Stimulated activated CD8-positive, alpha-beta memory T cell treated with anti-CD3 and anti-CD28 coated beads, Interleukin-15, amount 100 ng/mL, for 4 hours (primary cell): ENCODE results near the gene VSIG10.

Experiments used
- DNase-seq, 2 donors: peaks; one replicate each; pipeline ENCODE4 v3.0.0-alpha.2; 2020; ENCODE audit warnings: low read depth in 2 of 2

The VSIG10 gene

DNA sequence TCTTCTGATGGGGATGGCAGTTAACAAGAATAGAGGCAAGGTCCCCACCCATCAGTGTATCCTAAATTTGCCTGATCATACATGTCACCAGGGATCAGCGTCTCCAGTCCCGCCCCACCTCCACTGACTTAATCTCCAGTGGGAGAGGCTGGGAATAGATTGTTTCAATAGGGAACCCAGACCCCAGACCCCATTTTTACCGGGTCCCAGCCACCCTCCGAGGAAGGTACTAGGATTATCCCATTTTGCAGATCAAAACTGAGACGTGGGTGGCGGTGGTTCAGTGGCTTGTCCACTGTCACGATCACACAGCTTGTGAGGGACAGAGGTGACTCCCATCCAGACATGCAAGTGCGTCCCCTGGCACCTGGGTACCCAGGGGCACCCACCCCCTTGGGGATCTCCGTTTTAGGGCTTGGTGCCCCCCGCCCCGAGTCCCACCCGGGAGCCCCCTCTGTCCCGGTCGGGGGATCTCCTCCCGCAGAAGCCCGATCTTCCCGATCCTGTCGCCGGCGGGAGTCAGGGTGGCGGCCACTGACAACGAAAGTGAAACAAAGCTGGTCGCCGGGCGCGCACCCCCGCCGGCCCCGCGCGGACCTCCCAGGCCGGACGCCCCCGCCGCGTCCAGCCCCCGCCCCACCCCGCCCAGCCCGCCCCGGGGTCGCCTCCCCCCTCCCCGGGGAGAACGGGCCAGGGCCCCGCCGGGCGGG is 43.4 kb downstream of the VSIG10 start:
- DNase-seq: no peak

DNA sequence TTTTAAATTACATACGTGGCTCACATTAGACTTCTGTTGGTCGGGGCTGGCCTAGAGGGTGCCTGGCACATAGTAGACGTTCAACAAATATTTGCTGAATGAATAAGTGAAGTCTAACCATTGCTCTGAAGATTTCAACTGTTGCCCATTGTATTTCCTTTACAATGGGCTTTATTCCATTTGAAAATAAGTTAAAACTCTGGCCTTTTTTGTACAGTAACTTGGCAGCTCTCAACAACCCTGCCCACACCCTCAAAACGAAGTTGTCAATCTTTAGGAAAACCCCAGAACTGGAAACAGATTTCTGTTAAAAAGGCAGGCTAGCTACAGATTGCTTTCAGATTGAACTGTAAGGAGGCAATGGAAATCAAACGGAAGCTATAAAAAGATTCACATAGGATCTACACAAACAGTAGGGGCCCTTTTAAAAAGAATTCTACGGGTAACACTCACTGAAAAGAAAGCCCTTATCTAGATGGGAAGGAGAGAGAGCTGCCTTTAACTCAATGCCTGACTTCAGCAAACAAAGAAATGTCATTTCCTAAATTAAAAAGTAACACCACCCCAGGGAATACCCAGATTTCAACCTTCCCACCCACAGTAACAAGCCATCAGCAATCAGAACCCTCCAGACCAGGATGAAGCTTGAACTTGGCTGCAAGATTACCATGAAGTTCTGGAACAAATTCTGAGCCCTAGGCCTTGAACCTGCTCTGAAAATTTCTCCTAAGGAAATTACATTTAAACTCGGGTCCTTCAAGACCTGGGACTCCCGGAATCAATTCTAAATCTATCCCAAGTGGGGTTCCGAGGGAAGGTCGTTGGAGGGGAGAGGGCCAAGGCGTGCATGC is 44.2 kb downstream of the VSIG10 start:
- DNase-seq: no peak

DNA sequence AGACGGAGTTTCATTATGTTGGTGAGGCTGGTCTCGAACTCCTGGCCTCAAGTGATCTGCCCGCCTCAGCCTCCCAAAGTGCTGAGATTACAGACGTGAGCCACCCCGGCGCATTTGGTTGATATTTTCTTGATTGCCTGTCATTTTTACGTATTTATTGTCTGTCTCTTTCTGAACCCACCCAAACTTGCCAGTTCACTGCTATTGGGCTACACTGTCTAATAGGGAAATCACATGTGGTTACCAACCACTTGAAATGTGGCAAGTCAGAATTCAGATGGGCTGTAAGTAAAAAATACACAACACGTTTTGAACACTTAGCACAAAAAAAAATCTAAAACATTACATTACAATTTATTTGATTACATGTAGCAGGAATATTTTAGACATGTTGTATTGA is 44.9 kb downstream of the VSIG10 start:
- no peak for DNase-seq

DNA sequence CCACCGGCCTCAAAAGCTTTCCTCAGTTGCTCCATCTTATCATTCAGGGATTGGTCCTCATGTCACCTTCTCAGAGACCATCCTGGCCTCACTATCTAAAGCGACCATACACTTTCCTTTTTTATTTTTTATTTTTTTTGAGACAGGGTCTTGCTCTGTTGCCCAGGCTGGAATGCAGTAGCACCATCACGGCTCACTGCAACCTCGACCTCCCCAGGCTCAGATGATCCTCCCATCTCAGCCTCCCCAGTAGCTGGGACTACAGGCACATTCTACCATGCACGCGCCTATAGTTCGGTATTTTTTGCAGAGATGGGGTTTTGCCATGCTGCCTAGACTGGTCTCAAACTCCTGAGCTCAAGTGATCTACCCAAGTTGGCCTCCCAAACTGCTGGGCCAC is 45.6 kb downstream of the VSIG10 start:
- no peak for DNase-seq

DNA sequence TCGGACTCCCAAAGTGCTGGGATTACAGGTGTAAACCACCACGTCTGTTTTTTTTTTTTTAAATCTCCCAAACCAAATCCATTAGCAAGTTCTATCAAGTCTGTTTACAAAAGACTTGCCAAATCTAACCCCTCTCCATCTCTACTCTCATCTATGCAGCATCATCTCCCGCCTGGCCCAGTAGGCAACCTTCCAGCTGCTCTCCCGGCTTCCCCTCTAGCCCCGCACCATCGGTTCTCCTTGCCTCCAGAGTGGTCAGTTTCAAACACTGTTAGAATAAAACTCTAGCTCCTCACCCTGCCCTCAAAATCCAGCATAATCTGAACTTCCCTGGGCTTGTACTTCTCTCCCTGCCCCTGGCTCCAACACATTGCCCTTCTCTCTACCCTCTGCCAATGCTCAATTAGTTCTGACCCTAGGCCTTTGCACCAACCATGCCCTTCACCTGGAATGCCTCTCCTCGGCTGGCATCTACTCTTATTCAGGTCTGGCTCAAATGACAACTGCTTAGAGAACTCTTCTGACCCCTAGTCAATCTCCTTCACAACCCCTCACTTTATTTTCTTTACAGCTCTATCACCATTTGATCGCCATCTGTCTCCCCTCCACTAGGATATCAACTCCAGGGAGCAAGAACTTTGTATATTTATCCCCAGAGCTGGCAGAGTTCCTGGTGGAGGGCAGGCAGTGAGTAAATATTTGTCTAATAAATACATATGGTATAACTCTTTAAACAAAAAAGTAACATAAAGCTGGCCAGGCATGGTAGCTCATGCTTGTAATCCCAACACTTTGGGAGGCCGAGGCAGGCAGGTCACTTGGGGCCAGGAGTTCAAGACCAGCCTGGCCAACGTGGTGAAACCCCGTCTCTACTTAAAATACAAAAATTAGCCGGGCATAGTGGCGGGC is 47.7 kb downstream of the VSIG10 start:
- no peak for DNase-seq

DNA sequence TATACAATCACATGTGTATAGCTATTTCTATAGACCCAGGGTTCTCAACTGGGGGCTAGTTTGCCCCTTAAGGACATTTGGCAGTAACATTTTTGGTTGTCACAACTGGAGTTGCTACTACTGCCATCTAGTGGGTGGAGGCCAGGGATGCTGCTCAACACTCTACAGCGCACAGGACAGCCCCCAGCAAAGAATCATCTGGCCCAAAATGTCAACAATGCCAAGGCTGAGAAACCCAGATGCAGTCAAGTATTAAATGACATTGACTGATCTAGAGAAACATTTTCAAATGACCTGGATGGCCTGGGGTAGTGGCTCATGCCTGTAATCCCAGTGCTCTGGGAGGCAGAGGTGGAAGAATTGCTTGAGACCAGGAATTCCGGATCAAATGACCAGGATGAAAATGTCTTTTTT is 48.7 kb downstream of the VSIG10 start:
- peak; percentile 21 to 46 for DNase-seq

DNA sequence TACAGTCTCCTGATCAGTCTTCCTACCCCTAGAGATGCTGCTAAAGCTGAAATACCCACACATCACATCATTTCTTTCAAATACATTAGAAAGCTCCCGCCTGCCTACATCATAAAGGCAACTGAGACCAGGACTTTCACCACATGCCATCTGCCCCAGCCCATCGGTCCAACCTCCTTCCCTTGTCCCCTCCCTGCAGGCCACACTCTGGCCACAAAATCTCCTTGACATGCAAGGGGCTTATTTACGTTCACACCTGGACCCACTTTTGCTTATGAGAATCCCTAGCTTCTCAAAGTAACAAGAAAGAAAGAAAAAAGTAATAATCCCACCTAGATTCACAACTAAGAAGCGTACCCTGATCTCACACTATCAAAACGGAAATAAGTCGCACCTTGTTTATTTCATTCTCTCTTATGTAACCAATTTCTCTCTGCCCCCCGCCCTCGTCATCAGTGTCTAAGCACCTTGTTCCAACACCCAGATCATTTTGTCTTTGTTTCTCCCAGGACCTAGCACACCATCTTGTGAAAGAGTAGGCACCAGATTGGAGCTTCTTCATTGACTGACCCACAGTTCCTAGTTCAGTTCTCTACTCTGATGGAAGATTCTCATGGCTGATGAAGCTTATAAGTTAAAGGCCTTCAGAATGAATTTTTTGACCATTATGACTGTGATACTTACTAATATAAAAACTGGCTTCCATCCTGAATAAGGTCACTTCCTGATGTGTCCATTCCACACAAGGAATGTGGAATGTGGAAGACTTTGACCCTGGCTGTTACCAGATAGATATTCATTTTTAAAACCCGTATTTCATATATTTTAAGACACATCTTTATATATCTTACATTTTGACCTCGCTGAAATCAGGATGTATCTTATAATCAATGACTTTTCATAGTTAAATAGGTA is 50.5 kb downstream of the VSIG10 start:
- DNase-seq: no peak

DNA sequence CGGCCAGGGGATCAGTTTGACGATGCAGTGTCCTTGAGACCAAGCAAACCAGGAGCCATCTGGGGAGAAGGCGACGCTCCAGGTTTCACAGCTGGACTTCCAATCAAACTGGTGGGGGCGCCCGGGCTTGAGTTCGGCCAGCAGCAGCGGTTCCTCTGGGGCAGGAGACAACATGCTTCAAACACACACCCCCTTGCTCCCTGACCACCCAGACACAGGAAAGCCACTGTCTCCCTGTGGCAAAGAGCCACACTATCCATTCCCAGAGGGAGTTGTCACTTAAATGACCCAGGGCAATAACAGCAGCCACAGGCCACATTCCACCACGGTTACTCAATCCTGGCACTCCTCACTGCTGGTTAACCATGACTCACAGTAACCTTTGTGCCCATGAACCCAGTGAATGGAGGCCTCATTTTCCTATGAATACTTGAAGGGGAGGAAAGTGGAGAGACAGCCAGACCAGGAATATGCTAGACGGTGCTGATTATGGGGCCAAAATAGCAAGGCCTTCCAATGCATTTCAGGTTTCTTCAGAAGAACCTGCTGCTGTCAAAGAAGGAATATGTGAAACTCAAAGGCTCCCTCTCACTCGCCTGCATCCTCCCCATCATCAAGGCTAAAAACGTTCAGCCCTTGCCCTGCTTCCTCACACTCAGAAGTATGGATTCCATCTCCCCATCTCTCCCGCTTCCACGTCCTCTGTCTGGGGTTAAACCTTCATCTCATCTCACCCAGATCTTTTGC is 51.3 kb downstream of the VSIG10 start:
- DNase-seq: no peak

DNA sequence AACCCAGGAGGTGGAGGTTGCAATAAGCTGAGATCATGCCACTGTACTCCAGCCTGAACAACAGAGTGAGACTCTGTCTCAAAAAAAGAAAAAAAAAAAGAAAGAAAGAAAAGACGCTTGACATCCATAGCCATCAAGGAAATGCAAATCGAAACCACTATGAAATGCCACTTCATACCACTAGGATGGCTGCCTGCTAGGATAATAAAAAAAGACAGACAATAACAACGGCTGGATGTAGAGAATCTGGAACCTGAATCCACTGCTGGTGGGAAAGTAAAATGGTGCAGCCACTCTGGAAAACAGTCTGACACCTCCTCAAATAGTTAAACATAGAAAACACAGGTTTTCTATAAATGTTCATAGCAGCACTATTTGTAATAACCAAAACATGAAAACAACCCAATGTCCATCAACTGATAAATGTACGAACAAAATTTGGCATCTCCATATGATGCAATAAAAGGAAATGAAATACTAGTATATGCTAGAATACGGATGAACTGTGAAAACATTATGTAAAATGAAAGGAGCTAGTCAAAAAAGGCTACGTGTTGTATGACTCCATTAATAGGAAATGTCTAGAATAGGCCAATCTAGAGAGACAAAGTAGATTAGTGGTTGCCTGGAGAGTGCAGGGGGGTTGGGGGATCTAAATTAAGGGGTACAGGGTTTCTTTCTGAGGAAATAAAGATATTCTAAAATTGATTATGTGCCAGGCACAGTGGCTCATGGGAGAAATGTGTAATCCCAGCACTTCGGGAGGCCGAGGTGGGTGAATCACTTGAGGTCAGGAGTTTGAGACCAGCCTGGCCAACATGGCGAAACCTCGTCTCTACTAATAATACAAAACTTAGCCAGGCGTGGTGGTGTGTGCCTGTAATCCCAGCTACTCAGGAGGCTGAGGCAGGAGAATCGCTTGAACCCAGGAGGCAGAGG is 52.6 kb downstream of the VSIG10 start:
- no peak for DNase-seq

DNA sequence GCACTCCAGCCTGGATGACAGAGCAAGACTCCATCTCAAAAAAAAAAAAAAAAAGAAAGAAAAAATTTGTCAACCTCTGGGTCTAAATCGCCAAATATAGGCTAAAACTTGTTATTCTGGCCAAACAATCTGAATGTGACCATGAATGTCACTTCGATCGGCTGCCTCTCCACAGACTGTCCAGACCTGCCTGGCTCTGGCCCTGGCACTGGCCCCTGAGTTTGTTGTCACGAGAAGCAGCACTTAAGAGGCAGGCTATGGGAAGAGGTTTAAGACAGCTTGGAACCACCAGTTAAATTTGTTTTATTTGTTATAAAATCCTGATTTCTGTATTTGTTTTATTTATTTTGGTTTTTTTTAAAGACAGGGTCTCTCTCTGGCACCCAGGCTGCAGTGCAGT is 57.4 kb downstream of the VSIG10 start:
- no peak for DNase-seq

DNA sequence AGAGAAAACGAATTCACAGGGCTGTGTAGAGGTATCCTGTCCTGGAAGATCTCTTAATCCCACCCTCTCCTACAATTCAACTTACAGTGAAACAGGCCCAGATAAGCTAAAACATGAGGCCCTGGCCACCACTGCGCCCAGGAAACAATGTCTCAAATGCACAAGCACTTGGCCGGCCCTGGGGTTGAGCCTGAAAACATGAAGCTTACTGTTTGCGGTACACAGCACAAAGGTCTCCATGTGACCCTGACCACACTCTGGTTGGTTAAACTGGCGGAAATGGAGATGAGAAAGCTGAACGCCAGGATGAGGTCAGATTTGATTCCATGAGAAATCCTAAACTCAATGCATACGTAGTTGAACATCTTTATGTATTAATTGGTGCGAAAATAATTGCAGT is 59.2 kb downstream of the VSIG10 start:
- no peak for DNase-seq

DNA sequence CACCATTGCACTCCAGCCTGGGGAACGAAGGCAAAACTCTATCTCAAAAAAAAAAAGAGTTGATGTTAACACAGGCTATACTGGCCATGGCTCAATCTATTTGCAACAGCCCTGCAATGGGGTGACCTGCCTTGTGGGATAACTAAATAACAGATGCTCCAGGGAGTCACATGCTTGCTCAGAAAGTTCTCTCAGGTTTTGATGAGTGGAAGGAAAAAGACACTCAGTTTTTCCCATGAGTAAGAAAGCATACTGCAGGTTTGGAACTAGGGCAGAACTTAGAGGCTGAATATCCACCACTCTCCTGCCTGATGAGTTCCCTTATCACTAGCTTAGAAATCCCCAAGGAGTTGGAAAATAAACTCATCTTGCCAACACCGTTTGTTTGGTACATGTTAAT is 59.7 kb downstream of the VSIG10 start:
- no peak for DNase-seq

DNA sequence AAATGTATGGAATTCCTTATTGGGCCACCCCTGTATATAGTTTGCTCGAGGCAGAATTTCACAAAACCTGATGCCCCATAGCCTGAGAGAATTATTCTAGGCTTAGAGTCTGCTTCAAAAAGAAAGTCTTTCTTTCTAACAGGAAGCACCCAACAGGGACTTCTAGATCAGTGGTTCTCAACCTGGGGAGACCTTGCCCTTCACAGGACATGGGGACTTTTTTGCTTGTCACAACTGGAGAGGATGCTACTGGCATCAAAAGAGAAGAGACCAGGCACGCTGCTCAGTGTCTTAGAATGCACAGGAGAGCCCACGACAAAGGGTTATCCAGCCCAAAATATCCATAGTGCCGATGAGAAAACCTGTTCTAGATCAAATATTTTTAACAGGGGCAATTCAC is 61.7 kb downstream of the VSIG10 start:
- DNase-seq: no peak

DNA sequence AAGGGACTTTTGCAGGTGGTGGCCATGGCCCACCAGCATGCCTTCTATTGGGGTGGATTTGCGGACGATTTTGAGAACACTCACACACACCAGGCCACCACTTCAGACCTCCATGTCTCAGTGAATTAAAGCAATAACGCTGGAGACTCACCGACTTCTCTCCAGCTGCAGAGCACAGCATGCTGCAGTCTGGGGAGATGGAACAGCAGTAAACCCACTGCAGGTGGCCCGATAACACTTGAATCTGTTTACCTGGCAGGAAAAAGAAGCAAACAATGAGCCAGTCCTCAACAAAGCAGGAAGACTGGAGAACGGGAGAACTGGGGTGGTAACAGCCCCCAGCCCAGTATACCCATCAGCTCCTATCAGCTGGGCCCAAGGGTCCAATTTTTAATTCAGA is 65.7 kb downstream of the VSIG10 start:
- DNase-seq: no peak

DNA sequence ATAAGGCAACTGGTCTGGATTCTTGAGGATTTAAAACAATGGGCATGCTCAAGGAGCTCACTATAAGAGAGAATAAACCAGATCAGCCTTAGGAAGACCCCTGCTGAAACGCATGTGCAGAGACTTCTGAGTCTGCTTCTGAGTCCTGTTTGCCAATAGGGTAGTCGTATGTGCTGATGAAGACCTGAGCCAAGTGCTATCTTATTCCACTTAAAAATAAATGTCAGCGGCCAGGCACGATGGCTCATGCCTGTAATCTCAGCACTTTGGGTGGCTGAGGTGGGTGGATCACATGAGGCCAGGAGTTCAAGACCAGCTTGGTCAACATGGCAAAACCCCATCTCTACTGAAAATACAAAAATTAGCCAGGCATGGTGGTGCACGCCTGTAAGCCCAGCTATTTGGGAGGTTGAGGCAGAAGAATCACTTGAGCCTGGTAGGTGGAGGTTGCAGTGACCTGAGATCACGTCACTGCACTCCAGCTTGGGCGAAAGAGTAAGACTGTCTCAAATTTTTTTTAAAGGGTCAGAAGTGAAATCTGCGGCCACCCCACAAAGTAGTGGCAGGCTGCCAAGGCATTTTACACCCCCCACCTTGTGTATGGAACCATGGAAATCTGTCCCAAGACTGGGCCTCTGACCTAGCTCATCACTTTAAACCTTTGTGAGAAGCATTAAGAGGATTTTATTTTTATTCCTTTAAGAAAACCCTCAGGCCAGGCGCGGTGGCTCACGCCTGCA is 67.0 kb downstream of the VSIG10 start:
- DNase-seq: no peak

DNA sequence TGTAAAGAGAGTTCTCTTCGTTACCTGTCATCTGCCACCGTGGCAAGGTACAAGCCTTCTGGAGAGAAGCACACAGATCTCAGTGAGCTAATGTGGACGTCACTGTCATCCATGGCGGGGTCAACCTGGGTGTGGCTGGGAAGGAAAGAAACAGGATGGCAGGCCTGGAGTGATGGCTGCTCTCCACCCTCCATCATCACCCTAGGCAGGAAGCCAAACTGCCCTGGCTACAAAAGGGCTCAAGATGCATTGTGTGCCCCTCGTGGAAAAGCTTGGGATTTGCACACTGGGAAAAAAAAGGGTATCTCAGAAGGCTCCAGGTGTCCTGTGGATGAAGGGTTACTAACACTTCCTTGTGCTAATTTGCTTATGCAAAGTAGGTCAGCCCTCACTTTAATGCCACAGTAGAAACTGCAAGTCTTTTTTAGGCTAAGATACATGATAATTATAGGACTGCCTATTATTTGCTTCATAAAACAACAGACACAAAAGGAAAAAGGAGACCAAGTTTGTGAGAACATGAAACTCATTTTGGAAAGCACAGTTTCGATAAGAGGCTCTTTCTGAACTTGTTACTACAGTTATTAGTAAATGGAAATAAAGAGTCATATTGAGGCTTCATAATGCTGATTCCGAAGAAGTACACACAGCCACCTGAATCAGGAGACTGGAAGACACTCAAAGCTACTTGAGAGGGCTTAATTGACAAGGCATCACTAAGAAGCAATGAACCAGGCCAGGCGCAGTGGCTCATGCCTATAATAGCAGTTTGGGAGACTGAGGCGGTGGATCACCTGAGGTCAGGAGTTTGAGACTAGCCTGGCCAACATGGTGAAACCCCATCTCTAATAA is 68.4 kb downstream of the VSIG10 start:
- no peak for DNase-seq

DNA sequence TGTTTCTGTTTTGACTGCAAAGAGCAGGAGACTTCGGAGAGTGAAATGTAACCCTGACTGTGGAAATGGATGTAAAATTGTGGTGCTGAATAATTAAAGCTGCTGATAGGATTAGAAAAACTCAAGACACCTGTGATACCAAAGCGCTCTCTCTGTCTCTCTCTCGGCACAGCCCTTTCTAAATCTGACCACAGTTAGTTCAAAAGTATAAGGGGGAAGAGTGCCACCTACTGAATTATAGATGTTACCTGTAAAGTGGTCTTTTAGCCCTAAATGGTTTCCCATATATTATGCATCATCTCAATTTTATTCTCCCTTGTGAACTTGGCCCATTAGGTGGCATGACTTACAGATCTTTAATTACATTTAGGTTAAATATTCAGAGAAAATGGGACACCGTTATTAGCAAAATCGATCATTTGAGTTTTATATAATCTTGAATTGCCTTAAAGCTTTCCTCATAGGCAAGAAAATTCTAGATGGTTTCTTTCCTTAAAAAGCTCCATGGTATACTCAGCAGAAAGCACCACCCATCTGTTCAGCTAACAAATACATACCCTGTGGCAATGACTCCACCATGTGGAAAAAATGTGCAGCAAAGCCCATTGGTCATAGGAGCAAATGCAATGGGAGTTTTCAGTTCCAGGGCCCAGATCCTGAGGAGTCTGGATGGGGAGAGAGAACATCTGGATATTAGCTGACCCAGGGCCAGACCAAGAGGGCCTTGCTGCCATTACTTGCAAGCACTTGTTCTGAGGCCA is 69.2 kb downstream of the VSIG10 start:
- DNase-seq: no peak
